Parathyroid adenoma (tissue), 2 donors: Measurements from ENCODE around the gene NBEAL1.
"Not testable (repeated sequence)": the region's sequence is repeated elsewhere in the genome, so short reads cannot be mapped to it uniquely, and the experiment has no call there.

ENCODE experiments used
- H2AFZ ChIP-seq: fragments of 300-600 bp; sonication (generic); one replicate; pipeline ENCODE4 v1.7.0; 2017; ENCODE audit warnings: antibody characterized with exemption, mild to moderate bottlenecking
- H3K27ac ChIP-seq: fragments of 300-600 bp; sonication (generic); one replicate; pipeline ENCODE4 v1.7.0; 2017
- H3K27me3 ChIP-seq: fragments of 300-600 bp; sonication (generic); one replicate; pipeline ENCODE4 v1.7.0; 2017; ENCODE audit warnings: low read length; ENCODE audit not compliant: control insufficient read depth, insufficient read depth
- H3K36me3 ChIP-seq: fragments of 300-600 bp; sonication (generic); one replicate; pipeline ENCODE4 v1.7.0; 2017; ENCODE audit warnings: low read length; ENCODE audit not compliant: control insufficient read depth, insufficient read depth
- H3K4me1 ChIP-seq: fragments of 300-600 bp; sonication (generic); one replicate; pipeline ENCODE4 v1.7.0; 2017; ENCODE audit warnings: control low read depth
- H3K4me2 ChIP-seq: fragments of 300-600 bp; sonication (generic); one replicate; pipeline ENCODE4 v1.7.0; 2017; ENCODE audit warnings: low read length
- H3K4me3 ChIP-seq: fragments of 300-600 bp; sonication (generic); one replicate; pipeline ENCODE4 v1.7.0; 2017; ENCODE audit warnings: low read depth, low read length
- H3K79me2 ChIP-seq: fragments of 300-600 bp; sonication (generic); one replicate; pipeline ENCODE4 v1.7.0; 2017; ENCODE audit warnings: control low read depth
- H3K9ac ChIP-seq: fragments of 300-600 bp; sonication (generic); one replicate; pipeline ENCODE4 v1.7.0; 2017; ENCODE audit warnings: mild to moderate bottlenecking
- H3K9me3 ChIP-seq: fragments of 300-600 bp; sonication (generic); one replicate; pipeline ENCODE4 v1.7.0; 2017; ENCODE audit warnings: low read length; ENCODE audit not compliant: control insufficient read depth
- TF ChIP-seq, protein P1 (sequence below): fragments of 300-600 bp; sonication (generic); IDR thresholded peaks from one replicate; pipeline ENCODE4 v1.7.0; 2017; ENCODE audit warnings: antibody characterized with exemption, mild to moderate bottlenecking
- donor health status: primary hyperparathyroidism.

Gene NBEAL1

DNA sequence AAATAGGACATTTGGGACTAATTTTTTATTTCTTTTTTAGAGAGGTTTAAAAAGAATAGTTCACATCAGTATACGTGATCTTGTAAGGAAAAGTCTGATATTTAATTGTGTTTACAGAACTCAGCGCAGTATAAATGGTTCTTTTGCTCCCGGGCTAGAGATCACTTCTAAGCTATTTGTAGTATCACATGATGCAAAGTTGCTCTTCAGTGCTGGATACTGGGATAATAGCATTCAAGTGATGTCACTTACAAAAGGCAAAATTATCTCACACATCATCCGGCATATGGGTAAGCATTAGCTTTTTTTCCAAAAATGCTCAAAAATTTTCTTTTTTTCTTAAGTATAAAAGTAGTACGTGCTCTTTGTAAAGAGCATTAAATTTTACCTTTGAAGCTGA is 186.8 kb downstream of the NBEAL1 start:
- no peak overlapping the region for H3K9ac ChIP-seq
- H3K36me3 ChIP-seq, result no peaks in the 10 kb centered on the region
- no peaks in the 10 kb centered on the region for H3K27me3 ChIP-seq
- no peak overlapping the region for H3K27ac ChIP-seq
- TF ChIP-seq, protein P1, sequence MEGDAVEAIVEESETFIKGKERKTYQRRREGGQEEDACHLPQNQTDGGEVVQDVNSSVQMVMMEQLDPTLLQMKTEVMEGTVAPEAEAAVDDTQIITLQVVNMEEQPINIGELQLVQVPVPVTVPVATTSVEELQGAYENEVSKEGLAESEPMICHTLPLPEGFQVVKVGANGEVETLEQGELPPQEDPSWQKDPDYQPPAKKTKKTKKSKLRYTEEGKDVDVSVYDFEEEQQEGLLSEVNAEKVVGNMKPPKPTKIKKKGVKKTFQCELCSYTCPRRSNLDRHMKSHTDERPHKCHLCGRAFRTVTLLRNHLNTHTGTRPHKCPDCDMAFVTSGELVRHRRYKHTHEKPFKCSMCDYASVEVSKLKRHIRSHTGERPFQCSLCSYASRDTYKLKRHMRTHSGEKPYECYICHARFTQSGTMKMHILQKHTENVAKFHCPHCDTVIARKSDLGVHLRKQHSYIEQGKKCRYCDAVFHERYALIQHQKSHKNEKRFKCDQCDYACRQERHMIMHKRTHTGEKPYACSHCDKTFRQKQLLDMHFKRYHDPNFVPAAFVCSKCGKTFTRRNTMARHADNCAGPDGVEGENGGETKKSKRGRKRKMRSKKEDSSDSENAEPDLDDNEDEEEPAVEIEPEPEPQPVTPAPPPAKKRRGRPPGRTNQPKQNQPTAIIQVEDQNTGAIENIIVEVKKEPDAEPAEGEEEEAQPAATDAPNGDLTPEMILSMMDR, result no peak
- no peaks in the 10 kb centered on the region for H3K79me2 ChIP-seq
- no peak overlapping the region for H3K4me2 ChIP-seq
- no peak overlapping the region for H3K4me3 ChIP-seq
- no peak overlapping the region for H2AFZ ChIP-seq
- H3K4me1 ChIP-seq, result no peaks in the 10 kb centered on the region
- no peaks in the 10 kb centered on the region for H3K9me3 ChIP-seq

DNA sequence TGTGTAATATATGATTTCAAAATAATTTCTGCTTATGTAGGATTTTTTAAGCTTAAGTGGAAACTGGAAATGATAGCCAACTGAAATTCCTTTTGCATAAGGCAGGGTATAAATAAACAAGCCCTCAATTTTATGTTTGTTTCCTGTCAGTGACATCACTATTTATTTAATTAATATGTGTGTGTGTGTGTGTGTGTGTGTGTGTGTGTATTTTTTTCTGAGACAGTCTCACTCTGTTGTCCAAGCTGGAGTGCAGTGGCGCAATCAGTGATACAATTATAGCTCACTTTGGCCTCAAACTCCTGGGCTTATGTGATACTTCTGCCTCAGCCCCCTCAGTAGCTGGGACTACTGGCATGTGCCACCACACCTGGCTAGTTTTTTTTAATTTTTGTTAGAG is 194.9 kb downstream of the NBEAL1 start:
- Histone ChIP-seq H3K27ac (no peak overlapping the region), H3K9me3 (no peaks in the 10 kb centered on the region), H3K9ac (no peak overlapping the region), H3K4me1 (no peaks in the 10 kb centered on the region), H3K4me3 (no peak overlapping the region), H3K27me3 (no peaks in the 10 kb centered on the region), H3K4me2 (no peak overlapping the region), H3K36me3 (no peaks in the 10 kb centered on the region), H2AFZ (no peak overlapping the region), H3K79me2 (no peaks in the 10 kb centered on the region)
- TF ChIP-seq, protein P1, result no peak

DNA sequence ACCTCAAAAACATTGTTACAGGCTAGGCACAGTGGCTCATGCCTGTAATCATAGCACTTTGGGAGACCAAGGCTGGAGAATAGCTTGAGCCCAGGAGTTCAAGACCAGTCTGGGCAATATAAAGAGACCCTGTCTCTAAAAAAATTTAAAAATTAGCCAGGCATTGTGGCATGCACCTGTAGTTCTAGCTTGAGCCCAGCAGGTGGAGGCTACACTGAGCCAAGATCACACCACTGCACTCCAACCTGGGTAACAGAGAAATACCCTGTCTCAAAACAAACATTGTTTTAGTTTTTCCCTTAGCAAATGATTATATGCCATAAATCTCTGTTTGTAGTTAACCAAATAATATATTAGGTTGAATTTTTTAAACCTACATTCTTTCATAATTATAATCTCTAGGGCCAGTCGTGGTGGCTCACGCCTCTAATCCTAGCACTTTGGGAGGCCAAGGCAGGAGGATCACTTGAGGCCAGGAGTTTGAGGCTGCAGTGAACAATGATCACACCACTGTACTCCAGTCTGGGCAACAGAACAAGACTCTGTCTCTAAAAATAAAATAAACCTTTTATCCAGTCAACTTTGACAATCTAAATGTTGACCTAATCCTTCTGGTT is 210.9 kb downstream of the NBEAL1 start:
- TF ChIP-seq, protein P1, result peak; percentile 76
- Histone ChIP-seq H3K4me1 (no peaks in the 10 kb centered on the region), H3K27me3 (no peaks in the 10 kb centered on the region), H3K9ac (no peak overlapping the region), H3K36me3 (no peaks in the 10 kb centered on the region), H2AFZ (no peak overlapping the region), H3K4me2 (no peak overlapping the region), H3K79me2 (no peaks in the 10 kb centered on the region), H3K4me3 (no peak overlapping the region), H3K27ac (no peak overlapping the region), H3K9me3 (no peaks in the 10 kb centered on the region)

DNA sequence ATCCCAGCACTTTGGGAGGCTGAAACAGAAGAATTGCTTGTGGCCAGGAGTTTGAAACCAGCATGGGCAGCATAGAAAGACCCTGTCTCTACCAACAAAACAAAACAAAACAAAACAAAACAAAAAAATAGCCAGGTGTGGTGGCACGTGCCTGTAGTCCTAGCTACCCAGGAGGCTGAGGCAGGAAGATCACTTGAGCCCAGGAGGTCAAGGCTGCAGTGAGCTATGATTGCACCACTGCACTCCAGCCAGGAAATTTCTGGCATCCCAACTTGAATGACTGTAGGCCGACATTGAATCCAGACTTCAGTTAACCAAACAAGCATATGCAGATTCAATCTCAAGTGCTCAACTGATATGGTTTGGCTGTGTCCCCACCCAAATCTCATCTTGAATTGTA is 215.0 kb downstream of the NBEAL1 start:
- H3K9ac ChIP-seq, H3K4me2 ChIP-seq, H3K9me3 ChIP-seq, H2AFZ ChIP-seq, H3K36me3 ChIP-seq, H3K27me3 ChIP-seq, H3K27ac ChIP-seq, H3K79me2 ChIP-seq, H3K4me1 ChIP-seq, H3K4me3 ChIP-seq: not testable (repeated sequence)

DNA sequence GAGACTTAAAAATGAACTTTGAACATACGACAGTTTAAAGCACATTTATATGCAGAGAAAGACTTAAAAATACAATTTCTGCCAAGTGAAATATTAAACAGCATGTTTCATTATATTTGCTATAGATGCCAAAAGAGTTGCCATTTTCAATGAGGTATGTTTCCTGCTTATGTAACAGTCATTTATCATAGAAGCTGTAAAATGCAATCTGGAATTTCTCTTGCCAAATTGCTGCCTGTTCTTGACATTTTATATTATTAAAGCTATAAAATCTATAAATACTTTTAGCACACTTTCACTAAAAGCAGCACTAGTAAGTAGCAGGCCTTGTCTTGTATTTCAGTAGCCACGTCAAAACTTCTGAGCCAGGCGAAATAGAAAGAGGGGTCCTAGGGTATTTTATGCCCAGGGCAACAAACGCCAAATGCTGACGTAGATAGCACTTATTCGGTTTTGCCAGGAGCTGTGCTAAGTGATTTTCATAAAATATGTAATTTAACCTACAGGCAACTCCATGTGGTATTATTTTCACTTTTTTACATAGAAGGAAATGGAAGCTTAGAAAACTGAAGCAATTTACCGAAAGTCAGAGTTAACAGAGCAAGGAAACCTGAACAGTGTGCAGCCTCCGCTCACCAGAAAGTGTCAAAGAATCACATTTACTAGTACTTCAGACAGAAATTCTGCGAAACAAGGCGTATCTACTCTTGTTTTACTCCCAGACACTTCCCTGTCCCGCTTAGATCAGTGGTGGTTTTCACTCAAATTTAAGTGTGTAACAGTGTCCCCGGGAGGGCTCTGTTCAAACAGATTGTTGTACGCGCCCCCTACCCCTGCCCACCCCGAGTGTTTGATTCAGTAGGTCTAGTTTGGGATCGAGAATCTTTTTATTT is 222.9 kb downstream of the NBEAL1 start:
- Histone ChIP-seq H3K27ac (no peak overlapping the region), H2AFZ (no peak overlapping the region), H3K4me1 (no peaks in the 10 kb centered on the region), H3K36me3 (no peaks in the 10 kb centered on the region), H3K9ac (no peak overlapping the region), H3K79me2 (peaks cover 8% of the 10 kb centered on the region), H3K4me3 (no peak overlapping the region), H3K9me3 (no peaks in the 10 kb centered on the region), H3K27me3 (no peaks in the 10 kb centered on the region), H3K4me2 (no peak overlapping the region)
- TF ChIP-seq, protein P1, result no peak
